Nephron progenitor cell (in vitro differentiated cells): Measurements from ENCODE around the gene SUFU.

Source experiments
- DNase-seq: peaks from one replicate; pipeline ENCODE4 v3.0.0; 2021
- H3K27ac Mint-ChIP-seq: 2 replicates; pipeline ENCODE4 v1.8.0; 2021; ENCODE audit warnings: mild to moderate bottlenecking, moderate library complexity, mixed read lengths
- H3K27me3 Mint-ChIP-seq: 2 replicates; pipeline ENCODE4 v1.8.0; 2021; ENCODE audit warnings: mild to moderate bottlenecking, low read depth, mixed read lengths; ENCODE audit not compliant: poor library complexity
- H3K36me3 Mint-ChIP-seq: 2 replicates; pipeline ENCODE4 v1.8.0; 2021; ENCODE audit warnings: low read depth, mixed read lengths
- H3K4me1 Mint-ChIP-seq: 2 replicates; pipeline ENCODE4 v1.8.0; 2021; ENCODE audit warnings: mixed read lengths
- H3K4me3 Mint-ChIP-seq: 2 replicates; pipeline ENCODE4 v1.8.0; 2021; ENCODE audit warnings: mild to moderate bottlenecking, moderate library complexity, mixed read lengths
- H3K9me3 Mint-ChIP-seq: 2 replicates; pipeline ENCODE4 v1.8.0; 2021; ENCODE audit warnings: mild to moderate bottlenecking, moderate library complexity, mixed read lengths
- TF ChIP-seq, protein P1 (sequence below): fragments of 200-600 bp; sonication (generic); IDR thresholded peaks from 2 replicates; pipeline ENCODE4 v1.5.0; 2021; ENCODE audit warnings: antibody characterized with exemption

Gene SUFU

DNA sequence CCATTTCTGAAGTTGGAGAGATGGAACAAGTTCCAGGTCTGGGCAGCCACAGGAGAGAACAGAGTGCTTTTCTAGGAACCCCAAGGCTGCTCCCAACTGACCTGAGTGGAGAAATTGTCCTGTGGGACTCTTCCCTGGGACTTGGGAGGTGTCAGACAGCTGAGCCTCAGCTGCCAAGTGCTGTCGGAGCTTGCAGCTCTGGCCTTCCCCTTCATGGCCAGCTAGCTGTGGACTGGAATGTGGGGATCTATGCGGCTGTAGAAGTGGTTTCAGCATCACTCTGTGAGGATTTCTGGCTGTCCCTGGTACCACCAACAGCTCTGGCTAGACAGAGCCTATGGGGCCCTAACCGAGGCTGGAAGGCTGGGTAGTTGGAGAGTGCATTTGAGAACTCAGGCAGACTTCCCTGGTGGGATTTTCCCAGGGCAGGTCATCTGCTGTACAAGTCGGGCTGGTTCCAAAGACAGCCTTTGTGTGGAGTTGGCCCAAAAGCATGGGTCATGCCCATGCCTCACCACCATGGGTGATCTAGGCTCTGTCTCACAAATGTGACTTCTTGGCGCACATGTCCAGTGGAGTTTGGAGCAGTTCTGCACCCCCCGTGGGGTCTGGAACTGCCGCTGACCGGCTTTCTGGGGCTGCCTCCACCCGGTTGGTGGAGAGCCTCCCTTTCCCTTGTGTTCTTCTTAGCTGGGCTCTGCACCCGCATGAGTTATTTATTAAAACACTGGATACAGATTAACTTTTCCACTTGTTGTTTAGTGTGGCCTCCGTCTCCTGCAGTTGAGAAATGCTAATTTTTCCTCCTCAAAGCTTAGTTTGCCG is 10.9 kb downstream of the SUFU start:
- DNase-seq, result no peak

DNA sequence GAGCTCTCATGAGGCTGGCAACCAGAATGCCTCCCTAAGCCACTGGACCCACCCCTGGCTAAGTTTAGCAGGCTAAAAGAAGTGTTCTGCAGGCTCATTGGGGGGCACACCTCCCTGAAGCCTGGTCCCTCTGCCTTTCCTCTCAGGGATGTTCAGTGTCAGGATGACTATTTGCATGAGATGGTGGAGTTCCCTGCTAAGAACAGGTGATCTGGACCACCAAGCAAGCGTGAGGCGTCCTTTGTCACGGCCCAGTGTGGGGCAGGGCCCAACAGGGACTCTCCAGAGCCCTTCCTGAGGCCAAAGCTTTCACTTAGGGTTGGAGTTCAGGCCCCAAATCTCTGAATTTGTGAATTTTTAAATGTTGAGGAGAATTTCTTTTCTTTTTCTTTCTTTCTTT is 12.0 kb downstream of the SUFU start:
- no peak for DNase-seq
- TF ChIP-seq, protein P1, sequence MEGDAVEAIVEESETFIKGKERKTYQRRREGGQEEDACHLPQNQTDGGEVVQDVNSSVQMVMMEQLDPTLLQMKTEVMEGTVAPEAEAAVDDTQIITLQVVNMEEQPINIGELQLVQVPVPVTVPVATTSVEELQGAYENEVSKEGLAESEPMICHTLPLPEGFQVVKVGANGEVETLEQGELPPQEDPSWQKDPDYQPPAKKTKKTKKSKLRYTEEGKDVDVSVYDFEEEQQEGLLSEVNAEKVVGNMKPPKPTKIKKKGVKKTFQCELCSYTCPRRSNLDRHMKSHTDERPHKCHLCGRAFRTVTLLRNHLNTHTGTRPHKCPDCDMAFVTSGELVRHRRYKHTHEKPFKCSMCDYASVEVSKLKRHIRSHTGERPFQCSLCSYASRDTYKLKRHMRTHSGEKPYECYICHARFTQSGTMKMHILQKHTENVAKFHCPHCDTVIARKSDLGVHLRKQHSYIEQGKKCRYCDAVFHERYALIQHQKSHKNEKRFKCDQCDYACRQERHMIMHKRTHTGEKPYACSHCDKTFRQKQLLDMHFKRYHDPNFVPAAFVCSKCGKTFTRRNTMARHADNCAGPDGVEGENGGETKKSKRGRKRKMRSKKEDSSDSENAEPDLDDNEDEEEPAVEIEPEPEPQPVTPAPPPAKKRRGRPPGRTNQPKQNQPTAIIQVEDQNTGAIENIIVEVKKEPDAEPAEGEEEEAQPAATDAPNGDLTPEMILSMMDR, result no peak
- H3K36me3 Mint-ChIP-seq, result peaks cover 63% of the 10 kb centered on the region
- no peak overlapping the region for H3K27ac Mint-ChIP-seq
- H3K27me3 Mint-ChIP-seq, result no peaks in the 10 kb centered on the region
- H3K4me3 Mint-ChIP-seq, result no peak overlapping the region
- H3K4me1 Mint-ChIP-seq, result peaks cover 28% of the 10 kb centered on the region
- no peaks in the 10 kb centered on the region for H3K9me3 Mint-ChIP-seq

More for the DNA sequence above, 10.9 kb downstream of the SUFU start:
- TF ChIP-seq, protein P1, result no peak
- peaks cover 61% of the 10 kb centered on the region for H3K36me3 Mint-ChIP-seq
- no peak overlapping the region for H3K4me3 Mint-ChIP-seq
- peaks cover 28% of the 10 kb centered on the region for H3K4me1 Mint-ChIP-seq
- H3K27me3 Mint-ChIP-seq, result no peaks in the 10 kb centered on the region
- H3K9me3 Mint-ChIP-seq, result no peaks in the 10 kb centered on the region
- peak overlapping the region; percentile 36 for H3K27ac Mint-ChIP-seq

DNA sequence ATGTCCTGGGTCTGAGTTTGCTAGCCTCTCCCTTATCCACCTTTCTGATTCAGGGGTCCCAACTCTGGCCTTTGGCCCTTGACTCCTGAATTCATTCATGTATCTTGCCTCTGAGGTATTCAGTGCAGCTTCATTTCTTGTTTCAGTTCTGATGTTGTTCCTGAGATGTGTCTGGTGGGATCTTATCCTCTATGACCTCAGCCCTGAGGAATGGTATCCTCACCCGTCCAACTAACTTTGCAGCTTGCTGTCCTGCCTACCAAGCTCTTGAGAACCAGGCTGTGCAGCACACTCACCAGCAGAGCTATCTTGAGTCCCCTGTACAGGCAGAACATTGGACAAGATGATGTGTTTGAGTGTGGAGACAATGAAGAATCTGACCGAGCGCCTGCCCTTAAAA is 13.8 kb downstream of the SUFU start:
- DNase-seq, result no peak
- H3K4me3 Mint-ChIP-seq, result no peak overlapping the region
- no peaks in the 10 kb centered on the region for H3K27me3 Mint-ChIP-seq
- peaks cover 61% of the 10 kb centered on the region for H3K36me3 Mint-ChIP-seq
- no peaks in the 10 kb centered on the region for H3K9me3 Mint-ChIP-seq
- H3K4me1 Mint-ChIP-seq, result peaks cover 28% of the 10 kb centered on the region
- TF ChIP-seq, protein P1, result no peak
- peak overlapping the region; percentile 90 for H3K27ac Mint-ChIP-seq

DNA sequence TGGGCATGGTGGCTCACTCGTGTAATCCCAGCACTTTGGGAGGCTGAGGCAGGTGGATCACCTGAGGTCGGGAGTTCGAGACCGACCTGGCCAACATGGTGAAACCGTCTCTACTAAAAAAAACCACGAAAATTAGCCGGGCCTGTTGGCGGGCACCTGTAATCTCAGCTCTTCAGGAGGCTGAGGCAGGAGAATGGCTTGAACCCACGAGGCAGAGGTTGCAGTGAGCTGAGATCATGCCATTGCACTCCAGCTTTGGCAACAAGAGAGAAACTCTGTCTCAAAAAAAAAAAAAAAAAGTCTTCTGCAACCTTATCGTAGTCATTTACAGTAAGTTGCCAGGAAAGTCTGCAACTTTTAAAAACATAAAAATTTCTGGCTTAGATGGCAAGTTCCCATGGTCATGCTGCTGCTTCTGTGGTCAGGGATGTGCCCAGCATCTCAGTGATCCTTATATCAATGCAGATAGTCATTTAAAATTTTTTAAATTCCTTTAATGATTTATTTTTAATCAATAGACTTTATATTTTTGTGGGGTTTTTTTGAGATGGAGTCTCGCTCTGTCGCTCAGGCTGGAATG is 15.6 kb downstream of the SUFU start:
- no peaks in the 10 kb centered on the region for H3K27me3 Mint-ChIP-seq
- no peak for DNase-seq
- no peak overlapping the region for H3K27ac Mint-ChIP-seq
- H3K4me1 Mint-ChIP-seq, result peaks cover 37% of the 10 kb centered on the region
- H3K36me3 Mint-ChIP-seq, result peaks cover 58% of the 10 kb centered on the region
- no peak overlapping the region for H3K4me3 Mint-ChIP-seq
- H3K9me3 Mint-ChIP-seq, result no peaks in the 10 kb centered on the region
- TF ChIP-seq, protein P1, result no peak

DNA sequence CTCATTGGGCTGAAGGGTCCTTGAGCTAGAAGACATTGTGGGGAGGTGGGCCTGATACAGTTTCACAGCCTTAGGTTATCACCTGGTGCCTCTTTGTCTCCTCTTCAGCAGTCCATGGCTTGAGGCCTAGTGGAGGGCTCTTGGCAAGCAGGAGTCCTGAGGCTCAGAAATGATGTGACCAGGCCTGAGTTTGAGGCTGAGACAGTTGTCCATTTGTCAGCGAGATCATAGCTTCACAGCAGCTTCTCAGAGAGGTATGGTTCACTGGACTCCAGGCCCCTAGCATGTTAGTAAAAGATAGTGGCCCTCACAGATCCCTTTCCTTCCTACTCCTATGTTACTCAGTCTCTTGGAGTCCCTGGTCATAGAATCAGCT is 19.1 kb downstream of the SUFU start:
- no peaks in the 10 kb centered on the region for H3K27me3 Mint-ChIP-seq
- peak overlapping the region; percentile 96 for H3K27ac Mint-ChIP-seq
- TF ChIP-seq, protein P1, result no peak
- no peak overlapping the region for H3K4me3 Mint-ChIP-seq
- H3K4me1 Mint-ChIP-seq, result peaks cover 30% of the 10 kb centered on the region
- no peaks in the 10 kb centered on the region for H3K9me3 Mint-ChIP-seq
- peaks cover 59% of the 10 kb centered on the region for H3K36me3 Mint-ChIP-seq
- DNase-seq, result no peak
